Retinal pigment epithelial cell (primary cell): Measurements from ENCODE around the gene DPH2.

Experiments
- DNase-seq: peaks from one replicate; pipeline ENCODE4 v3.0.0-alpha.2; 2010; ENCODE audit warnings: low read depth
- H3K4me3 ChIP-seq: 2 replicates; pipeline ENCODE4 v1.5.1; 2011; ENCODE audit warnings: mild to moderate bottlenecking, low read length, control low read depth, moderate library complexity
- CTCF ChIP-seq: conservative IDR thresholded peaks from 2 replicates; pipeline ENCODE4 v1.5.1; 2011; ENCODE audit warnings: low read depth, low read length, control low read depth, inconsistent platforms

Gene DPH2

GRCh38 chr1:43931711-43932660 is 37.8 kb upstream of the DPH2 start:
- no peak for TF ChIP-seq CTCF
- H3K4me3 ChIP-seq, result no peak overlapping the region

DNA sequence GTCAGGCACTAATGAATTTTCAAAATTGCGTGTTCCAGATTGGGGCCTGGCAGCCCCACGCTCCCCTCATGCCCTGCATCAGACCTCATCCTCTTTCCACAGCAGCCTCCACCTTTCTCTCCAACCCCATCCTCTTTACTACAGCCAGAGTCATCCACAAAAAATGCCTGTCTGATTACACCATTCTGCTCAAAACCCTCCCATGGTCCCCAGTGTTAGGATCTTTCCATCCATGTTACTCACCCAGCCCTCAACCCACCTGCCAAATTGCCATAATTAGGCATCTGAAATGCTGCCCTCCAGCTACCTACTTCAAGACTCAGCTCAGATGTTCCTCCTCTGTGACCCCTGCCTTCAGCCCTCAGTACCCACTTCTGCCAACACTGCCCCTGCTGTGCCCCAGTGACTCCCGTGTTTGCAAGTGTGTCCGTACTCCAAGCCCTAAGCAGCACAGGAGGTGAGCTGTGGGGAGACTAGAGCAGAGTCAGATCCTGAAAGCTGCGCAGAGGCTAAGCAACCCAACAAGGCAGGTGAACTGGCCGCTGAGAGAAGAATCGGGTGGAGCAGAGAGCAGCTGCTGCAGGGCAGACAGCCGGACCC is 36.9 kb upstream of the DPH2 start:
- TF ChIP-seq CTCF, result no peak
- no peak for DNase-seq
- H3K4me3 ChIP-seq, result peak overlapping the region; percentile 60

More at GRCh38 chr1:43931711-43932660, 37.8 kb upstream of the DPH2 start:
- no peak for DNase-seq

DNA sequence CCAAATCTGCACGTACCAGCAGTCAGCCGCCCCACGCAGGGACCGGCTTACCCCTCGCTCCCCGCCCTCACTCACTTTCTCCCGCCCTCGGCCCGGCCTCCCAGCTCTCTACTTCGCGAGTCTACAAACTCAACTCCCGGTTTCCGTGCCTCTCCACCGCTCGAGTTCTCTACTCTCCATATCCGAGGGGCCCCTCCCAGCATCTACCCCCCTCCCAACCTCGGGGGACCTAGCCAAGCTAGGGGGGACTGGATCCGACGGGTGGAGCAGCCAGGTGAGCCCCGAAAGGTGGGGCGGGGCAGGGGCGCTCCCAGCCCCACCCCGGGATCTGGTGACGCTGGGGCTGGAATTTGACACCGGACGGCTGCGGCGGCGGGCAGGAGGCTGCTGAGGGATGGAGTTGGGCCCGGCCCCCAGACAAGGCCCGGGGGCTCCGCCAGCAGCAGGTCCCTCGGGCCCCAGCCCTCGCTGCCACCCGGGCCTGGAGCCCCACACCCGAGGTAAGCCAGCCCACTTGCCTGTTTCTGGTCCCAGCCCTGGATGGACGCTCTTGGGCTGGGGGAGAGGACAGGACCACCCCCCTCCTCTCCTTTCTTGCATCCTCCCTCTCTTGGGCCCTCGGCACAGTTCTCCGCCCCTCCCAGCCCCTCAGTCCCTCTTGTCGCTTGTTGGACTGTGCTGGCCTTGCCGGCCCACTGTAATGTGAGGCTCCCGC is 36.3 kb upstream of the DPH2 start, which contains the start of gene ARTN:
Gene ARTN, plus strand, starts transcription at position 416 of the 715 bp plus-strand sequence. CDS start 1,856 bp downstream, outside the sequence.
- peak within 1 kb of the TSS; percentile 60 for H3K4me3 ChIP-seq
- no peak for TF ChIP-seq CTCF
- no peak for DNase-seq

GRCh38 chr1:43934101-43934985 is 35.5 kb upstream of the DPH2 start:
- TF ChIP-seq CTCF, result peak; percentile 94
- DNase-seq, result no peak
- peak overlapping the region; percentile 60 for H3K4me3 ChIP-seq

- TF ChIP-seq CTCF, result no peak
- no peak overlapping the region for H3K4me3 ChIP-seq
These were observed 34.9 kb upstream of the DPH2 start for GRCh38 chr1:43934986-43935324.

GRCh38 chr1:43935711-43936427 is 33.9 kb upstream of the DPH2 start:
- no peak for TF ChIP-seq CTCF
- DNase-seq, result no peak
- H3K4me3 ChIP-seq, result no peak overlapping the region

More at GRCh38 chr1:43934986-43935324, 34.9 kb upstream of the DPH2 start:
- DNase-seq, result no peak
